ENCODE data around the gene GH1.
"Not testable (repeated sequence)": the region's sequence is repeated elsewhere in the genome, so short reads cannot be mapped to it uniquely, and the experiment has no call there.

The GH1 gene

GRCh38 chr17:63898899-63899798 lies 19.5 kb downstream of the GH1 start:
- not testable (repeated sequence) for DNase-seq (ENCODE audit: low read depth in 2 of 2, low spot score in 1 of 2)

- DNase-seq (ENCODE audit: low read depth in 2 of 2, low spot score in 1 of 2): not testable (repeated sequence)
These were observed 21.9 kb downstream of the GH1 start, which contains the start of gene CSH1 for GRCh38 chr17:63896524-63897354. TSS of gene CSH1 (minus strand) at chr17:63896574. CDS start at chr17:63896511, 63 bp downstream.

- not testable (repeated sequence) for DNase-seq (ENCODE audit: low read depth in 2 of 2, low spot score in 1 of 2)
These were observed 23.8 kb downstream of the GH1 start for GRCh38 chr17:63894821-63895220.

GRCh38 chr17:63894021-63894420 lies 24.6 kb downstream of the GH1 start:
- not testable (repeated sequence) for DNase-seq (ENCODE audit: low read depth in 2 of 2, low spot score in 1 of 2)

- not testable (repeated sequence) for DNase-seq (ENCODE audit: low read depth in 2 of 2, low spot score in 1 of 2)
These were observed 26.2 kb downstream of the GH1 start for GRCh38 chr17:63892316-63893037.

- DNase-seq (ENCODE audit: low read depth in 2 of 2, low spot score in 1 of 2): not testable (repeated sequence)
These were observed 29.4 kb downstream of the GH1 start for GRCh38 chr17:63889026-63889848.

- DNase-seq (ENCODE audit: low read depth in 2 of 2, low spot score in 1 of 2): not testable (repeated sequence)
These were observed 33.5 kb downstream of the GH1 start for GRCh38 chr17:63885119-63885518.

- DNase-seq (ENCODE audit: low read depth in 2 of 2, low spot score in 1 of 2): not testable (repeated sequence)
These were observed 36.0 kb downstream of the GH1 start for GRCh38 chr17:63882626-63883126.

GRCh38 chr17:63881935-63882601 lies 36.6 kb downstream of the GH1 start, which contains the start of gene GH2:
TSS of gene GH2 (minus strand) at chr17:63881944. CDS start at chr17:63881801, 143 bp downstream.
- DNase-seq (ENCODE audit: low read depth in 2 of 2, low spot score in 1 of 2): peak; percentile 28 to 37

GRCh38 chr17:63881337-63881736 lies 37.3 kb downstream of the GH1 start:
- DNase-seq (ENCODE audit: low read depth in 2 of 2, low spot score in 1 of 2): not testable (repeated sequence)

- no peak for DNase-seq (ENCODE audit: low read depth in 2 of 2, low spot score in 1 of 2)
These were observed 37.9 kb downstream of the GH1 start for GRCh38 chr17:63880706-63881105.

- DNase-seq (ENCODE audit: low read depth in 2 of 2, low spot score in 1 of 2): not testable (repeated sequence)
These were observed 40.2 kb downstream of the GH1 start for GRCh38 chr17:63878413-63878812.

GRCh38 chr17:63874693-63875092 lies 43.9 kb downstream of the GH1 start:
- not testable (repeated sequence) for DNase-seq (ENCODE audit: low read depth in 2 of 2, low spot score in 1 of 2)

- not testable (repeated sequence) for DNase-seq (ENCODE audit: low read depth in 2 of 2, low spot score in 1 of 2)
These were observed 44.5 kb downstream of the GH1 start for GRCh38 chr17:63874061-63874626.

GRCh38 chr17:63873577-63873976 lies 45.1 kb downstream of the GH1 start, which contains the start of gene CSH2:
TSS of gene CSH2 (minus strand) at chr17:63873677. CDS start at chr17:63873614, 63 bp downstream.
- not testable (repeated sequence) for DNase-seq (ENCODE audit: low read depth in 2 of 2, low spot score in 1 of 2)

- not testable (repeated sequence) for DNase-seq (ENCODE audit: low read depth in 2 of 2, low spot score in 1 of 2)
These were observed 46.8 kb downstream of the GH1 start for GRCh38 chr17:63871646-63872365.

GRCh38 chr17:63870292-63870665 lies 48.4 kb downstream of the GH1 start:
- DNase-seq (ENCODE audit: low read depth in 2 of 2, low spot score in 1 of 2): not testable (repeated sequence)
